Stimulated activated CD4-positive, alpha-beta T cell treated with anti-CD3 and anti-CD28 coated beads, Interleukin-15, amount 100 ng/mL, for 48 hours (primary cell): ENCODE results near the gene MRPL38.

Experiments used
- DNase-seq, 2 donors: peaks; one replicate each; pipeline ENCODE4 v3.0.0-alpha.2; 2020; ENCODE audit warnings: low read depth in 2 of 2

MRPL38 gene

DNA sequence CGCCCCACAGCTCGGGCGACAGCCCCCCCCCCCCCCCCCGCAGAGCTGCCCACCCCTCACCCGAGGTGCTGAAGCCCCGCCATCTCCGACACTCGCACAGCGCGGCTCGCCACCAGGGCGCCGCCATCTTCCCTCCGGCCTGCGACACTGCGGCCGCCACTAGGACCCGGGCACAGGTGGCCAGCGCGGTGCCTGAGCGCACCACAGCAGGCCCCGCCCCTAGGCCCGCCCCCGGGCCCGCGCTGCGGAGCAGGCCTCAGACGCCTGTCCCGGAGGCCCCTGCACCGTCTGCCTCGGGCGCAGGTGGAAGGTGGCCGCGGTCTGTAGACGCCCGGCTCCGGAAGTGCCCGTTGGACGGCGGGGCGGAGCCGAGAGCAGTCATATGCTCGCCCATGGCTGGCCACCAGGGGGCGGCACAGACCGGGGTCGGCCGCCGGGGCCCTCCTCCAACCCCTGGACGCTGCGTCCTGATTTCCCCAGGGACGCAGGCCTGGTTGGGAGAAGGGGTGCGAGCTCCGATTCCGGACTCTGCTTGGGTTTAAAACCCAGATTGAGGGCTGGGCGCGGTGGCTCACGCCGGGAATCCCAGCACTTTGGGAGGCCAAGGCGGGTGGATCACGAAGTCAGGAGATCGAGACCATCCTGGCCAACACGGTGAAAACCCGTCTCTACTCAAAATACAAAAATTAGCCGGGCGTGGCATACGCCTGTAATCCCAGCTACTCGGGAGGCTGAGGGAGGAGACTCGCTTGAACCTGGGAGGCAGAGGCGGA is at the start of gene MRPL38:
TSS of gene MRPL38 (minus strand) at position 136 of the 773 bp plus-strand sequence. CDS start at position 127, 9 bp downstream.
- DNase-seq: peak; percentile 90 to 91

DNA sequence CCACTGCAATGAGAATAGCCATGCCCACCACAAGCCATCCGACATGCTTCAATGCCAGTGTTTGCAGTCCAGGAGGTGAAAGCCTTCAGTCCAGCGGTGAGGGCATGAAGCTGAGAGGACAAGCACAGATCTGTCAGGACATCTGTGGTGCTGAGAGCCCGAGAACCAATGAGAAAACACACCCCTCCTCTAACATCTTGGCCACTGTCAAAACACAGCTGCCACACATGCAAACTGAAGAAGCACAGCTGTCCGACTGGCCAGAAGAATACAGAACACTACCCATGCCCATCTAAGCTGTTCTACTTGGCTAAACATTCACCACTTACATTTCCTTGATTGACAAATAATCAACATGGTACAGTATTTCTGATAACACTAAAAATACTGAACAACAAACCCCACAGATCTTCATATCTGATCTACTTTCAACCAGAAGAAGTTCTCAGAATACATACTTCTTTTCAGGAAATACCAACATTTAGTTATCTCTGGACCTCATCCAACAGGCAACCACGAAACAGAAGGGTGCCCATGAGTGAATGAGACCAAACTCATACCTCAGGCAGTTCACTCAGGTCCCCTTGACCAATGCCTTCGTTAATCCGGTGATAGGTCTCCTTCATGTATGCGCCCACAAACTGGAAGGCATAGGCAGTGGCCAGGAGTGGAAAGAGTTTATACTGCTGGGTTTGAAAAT is 46.3 kb upstream of the MRPL38 start:
- no peak for DNase-seq

DNA sequence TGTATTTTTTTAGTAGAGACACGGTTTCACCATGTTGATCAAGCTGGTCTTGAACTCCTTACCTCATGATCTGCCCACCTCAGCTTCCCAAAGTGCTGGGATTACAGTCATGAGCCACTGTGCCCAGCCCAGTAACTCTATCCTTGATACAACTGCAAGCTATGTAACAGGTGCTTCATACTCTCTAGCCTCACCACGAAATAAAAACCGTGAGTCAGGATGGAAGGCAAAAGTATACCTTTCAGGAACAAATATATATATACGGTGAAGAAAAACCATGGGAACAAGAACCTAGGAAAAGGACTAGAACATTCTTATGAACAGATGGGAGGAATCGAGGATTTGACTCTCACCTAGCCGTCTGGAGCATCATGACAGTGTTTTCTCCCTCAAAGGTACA is 45.7 kb upstream of the MRPL38 start:
- no peak for DNase-seq

DNA sequence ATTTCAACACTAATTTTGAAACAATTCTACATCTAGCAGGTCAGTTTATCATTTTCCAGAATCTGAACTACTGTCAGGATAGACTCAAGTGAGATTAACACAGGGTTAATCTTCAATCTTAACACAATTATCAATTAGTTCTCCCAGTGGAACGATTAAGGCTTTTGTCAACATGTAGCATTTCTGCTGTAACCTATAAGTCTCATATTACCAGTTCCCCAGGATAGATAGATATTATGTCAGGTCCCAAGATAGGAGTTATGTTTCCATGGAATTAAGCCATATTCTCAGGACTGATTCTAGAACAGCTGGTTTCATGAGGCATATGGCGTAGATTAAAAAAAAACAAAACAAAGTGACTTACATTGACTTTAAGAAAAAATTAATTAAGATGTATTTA is 40.5 kb upstream of the MRPL38 start:
- no peak for DNase-seq

DNA sequence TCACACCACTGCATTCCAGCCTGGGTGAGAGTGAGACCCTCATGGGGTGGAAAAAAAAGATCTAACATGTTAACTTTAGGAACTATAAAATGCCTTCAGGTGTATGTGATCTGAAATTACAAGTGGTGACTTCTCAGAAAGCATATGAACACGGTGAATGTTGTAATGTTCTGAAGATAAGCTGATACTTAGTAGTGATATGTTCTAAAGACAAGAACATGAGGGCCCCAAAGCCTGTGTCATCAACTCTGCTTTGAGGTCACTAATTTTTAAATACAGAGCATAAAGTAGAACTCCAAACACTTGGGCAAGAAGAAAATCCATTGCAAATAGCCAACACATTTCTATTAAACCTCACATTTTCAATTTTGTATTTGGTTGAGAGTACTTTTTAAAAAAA is 38.8 kb upstream of the MRPL38 start:
- no peak for DNase-seq

DNA sequence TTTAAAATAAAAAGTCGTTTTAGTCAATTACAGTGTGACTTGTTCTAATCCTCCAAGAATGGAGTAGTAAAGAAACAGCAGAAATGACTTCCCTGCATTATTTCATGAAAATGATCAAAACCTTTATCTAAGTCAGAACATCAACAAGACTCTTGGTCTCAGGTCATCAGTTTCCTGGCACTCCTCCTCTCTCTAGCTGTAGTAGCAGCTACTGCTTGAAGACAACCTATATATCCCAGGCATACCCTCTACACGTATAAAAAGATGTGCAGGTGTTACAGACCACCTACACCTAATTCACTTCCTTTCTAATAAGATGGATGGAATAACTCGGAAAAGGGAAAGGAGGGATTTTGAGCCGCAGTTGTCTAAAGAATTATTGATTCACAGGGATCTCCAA is 37.8 kb upstream of the MRPL38 start:
- no peak for DNase-seq

DNA sequence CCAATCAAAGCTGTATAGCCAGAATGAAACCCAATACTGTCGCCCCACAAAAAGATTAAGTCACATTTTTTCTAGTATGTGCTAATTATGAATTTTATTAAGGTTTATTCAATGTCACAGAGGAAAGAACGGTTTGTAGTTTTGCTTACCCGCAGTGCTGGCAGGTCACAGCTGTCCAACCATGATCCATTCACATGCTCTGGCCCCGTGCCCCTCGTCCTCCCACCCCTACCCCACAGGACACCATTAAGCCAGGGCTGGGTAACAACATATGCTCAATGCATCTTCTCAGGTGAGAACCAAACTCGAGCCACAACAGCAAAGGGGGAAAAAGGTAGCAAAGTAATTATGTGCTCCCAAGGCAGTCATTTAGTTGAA is 36.7 kb upstream of the MRPL38 start:
- DNase-seq: no peak

DNA sequence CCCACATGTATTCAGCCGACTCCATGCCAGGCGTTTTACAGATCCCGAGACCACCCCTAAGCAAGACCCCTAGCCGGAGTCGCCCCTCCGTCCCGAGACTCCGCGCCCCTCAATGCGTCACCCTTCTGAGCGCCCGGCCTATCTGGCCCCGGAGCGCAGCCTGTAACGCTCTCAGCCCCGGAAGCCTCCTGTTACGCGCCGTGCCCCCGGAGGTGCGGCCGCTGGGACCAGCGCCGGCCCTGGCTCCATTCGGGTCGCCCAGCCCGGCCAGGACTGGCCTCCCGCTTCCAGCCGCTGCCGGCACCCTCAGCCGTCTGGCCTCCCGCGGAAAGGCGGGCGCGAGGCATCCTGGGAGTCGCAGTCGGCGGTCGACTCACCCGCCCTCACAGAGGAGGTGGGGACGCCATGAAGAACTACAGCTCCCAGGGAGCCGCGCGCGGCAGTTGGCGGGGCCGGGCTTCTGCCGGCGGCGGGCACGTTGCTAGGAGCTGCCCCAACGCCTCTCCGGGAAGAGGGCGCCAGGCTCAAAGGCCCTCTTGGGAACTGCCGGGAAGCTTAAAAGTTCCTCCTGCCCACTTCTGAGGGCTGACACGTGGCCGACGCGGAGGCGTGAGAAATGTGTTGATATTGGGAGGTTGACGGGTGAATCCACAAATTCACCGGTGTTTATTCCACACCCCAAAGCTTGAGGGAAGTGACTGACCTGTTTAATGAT is 36.2 kb upstream of the MRPL38 start, which contains the start of gene FBF1:
TSS of gene FBF1 (minus strand) at position 316 of the 715 bp plus-strand sequence. CDS start 2,893 bp downstream, outside the sequence.
- peak; percentile 81 to 87 for DNase-seq

DNA sequence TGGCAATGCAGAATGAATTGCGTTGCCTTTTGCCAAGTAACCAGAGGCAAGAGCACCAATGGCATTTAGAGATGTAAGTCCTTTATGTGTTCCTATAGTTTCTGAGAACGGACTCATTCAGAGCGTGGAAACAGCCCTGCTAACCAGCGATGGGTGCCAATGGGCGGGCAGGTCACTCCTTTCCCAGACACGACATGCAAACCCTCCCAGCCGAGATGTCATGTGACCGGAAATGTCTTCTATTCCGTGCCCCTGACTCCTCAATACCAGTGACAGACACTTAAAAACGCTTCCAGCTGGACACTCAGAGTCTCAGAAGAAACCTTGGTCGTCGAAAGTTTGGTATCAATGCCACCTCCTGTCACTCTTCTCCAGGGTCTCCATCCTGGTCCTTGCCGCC is 33.0 kb upstream of the MRPL38 start:
- no peak for DNase-seq

DNA sequence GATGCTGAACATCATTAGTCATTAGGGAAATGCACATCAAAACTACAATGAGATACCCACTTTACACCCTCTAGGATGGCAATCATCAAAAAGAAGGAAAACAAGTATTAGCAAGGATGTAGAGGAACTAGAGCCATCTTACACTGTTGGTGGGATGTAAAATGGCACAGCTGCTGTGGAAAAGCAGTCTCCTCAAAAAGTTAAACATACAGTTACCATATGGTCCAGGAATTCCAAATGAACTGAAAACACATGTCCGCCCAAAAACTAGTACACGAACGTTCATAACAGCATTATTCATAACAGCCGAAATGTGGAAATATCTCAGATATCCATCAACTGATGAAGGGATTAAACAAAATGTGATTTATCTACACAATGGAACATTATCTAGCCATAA is 29.1 kb upstream of the MRPL38 start:
- no peak for DNase-seq

DNA sequence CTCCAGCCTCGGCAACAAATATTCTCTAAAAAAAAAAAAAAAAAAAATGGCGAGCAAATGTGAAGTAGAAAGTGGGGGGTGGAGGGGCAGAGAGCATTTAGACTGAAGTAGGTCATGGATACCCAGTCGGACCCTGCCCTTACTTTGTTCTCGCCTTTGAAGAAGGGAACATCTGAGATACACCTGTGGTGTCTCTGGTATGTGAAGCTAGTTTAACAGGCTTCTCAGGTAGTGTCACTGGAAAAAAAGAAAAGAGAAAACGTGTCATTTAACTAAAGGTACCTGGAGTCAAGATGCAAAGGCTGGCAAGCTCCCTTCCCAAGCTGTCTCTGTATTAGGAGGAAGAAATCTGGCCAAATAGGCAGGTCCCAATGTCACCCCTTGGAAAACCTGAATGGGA is 28.2 kb upstream of the MRPL38 start:
- DNase-seq: no peak

DNA sequence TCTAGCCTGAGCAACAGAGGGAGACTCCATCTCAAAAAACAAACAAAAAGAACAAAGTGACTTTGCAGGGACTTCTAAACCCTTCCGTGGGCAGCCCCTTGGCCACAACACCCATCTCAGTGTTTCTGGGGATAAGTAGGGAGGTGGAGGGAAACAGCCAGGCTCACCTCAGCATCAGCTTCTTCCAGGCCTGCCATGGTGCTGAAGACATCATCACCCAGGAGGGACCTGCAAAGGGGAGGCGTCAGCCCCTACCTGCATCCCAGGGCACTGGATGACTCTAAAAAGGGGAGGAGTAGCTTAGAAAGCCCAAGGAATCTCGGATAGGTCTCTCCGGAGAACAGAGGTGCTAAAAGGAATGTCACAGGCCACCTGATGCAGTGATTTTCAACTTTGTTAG is 26.4 kb upstream of the MRPL38 start:
- DNase-seq: no peak

DNA sequence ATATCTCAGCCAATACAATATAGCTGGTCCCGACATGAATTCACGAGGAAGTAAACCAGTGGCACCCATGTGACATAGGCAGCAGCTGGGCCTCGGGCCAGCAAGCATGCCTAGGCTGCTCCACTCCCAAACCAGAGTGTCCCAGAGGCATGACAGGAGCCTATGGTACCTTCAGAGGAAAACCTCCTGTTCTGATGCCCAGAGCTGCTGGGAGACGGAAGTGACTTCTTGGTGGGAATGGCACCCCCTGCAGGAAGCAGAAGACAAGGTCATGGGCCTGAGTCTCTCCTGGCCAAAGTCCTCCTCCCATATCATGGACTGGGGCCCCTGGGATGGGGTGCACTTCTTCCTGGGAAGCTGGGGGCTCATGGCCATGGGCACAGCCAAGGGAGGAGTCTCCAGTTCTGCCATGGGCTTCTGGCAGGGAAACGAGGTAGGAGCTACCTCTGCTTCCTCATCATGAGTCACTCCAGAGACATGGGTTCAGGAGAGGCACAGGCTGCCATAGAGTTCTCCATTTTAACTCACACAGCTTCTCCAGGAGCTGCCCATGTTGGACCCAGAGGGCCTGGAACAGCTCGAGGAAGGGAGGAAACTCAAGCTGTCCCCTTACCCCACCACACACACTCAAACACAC is 22.7 kb upstream of the MRPL38 start:
- DNase-seq: peak in 1 of 2 donors; percentile 6

DNA sequence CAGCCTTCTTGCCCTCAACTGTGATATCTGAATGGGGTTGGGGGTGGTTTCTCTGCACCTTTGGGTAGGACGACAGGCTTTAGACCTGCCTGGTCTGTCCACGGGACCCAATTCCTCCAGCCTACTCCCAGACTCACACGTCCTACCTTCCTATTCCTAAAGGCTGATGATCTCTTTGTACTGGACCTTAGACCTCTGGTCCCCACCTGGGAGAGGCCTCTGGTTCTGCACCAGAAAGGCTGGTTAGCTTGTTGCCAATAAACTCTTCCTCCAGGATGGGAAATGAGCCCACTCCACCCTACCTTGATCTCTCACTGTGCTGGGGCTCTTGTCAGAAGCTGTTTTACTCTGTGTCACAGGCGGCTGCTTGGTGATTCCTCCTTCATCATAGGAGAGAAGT is 21.8 kb upstream of the MRPL38 start:
- no peak for DNase-seq

DNA sequence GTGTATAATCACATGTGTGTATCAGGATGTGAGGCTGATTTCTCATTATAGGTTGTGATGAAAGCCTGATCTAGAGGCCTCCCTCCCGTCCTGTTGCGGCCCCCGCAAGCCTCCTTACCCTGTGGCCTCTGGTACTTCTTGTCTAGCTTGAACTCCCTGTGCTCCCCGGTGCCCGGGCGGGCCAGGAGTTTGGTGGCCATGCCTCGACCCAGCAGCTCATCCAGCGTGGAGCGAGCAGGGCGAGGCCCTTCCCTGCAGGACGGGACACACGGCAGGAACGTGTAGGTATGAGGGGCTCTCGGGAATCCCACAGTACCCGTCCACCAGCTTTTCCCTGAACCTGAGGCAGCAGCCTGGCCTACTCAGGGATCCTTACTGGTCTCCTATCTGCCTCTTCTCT is 21.2 kb upstream of the MRPL38 start:
- no peak for DNase-seq

DNA sequence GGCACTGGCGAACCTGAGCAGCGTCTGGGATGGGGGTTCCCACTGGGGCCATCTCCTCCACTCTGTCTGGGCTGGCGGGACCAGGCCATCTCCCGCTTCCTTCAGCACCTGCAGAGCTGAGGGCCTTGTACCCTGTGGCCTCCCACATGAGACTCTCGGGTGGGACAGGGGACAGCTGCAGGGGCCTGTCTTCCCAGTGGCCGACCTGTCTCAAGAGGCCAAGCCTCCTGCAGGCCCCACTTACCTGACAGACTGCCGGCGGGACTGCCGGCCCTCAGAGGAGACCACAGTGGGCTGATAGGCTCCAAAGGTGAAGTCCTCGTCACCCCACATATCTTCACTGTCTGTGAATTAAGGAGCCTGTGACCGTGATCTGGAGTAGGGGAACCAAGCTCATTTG is 20.4 kb upstream of the MRPL38 start:
- no peak for DNase-seq

DNA sequence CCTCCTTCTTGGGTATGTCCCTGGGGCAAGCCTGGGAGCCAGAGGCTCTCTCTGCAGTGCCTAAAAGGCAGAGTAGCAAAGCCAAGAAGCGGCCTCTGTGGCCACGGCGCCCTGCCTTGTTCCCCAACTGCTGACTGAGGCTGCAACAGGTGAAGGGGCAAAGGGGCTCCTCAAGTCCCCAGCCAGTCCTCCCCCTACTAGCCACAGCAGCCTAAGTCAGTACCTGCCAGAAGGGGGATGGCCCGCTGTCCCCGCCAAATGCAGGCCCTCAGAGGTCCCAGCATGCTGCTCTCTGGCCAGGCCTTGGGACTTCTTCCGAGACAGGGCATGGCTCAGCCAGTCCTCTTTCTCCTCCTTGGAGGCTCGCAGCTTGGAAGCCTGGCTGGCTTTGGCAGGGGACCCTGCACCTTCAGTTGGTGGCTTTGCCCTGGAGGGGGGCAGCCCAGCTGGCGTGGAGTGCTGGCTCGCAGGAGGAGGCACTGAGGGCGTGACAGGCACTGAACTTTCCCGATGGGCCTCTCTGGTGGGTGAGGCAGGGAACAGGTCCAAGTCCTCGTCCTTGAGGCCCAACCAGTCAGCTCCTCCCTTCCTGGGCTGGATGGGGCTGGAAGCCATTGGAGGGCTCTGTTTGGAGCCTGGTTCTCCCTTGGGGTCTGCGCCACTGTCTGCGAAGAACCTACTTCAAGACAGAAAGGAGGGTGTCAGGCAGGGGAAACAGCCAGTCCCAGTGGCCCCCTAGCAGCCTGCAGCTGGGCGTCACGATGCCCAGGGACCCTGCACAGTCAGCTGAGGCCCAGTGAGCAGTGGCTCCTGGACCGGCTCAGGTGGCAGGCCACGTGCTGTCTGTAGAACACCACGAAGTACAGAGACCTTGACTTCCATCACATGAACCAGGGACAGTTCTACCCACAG is 18.5 kb upstream of the MRPL38 start:
- DNase-seq: no peak

DNA sequence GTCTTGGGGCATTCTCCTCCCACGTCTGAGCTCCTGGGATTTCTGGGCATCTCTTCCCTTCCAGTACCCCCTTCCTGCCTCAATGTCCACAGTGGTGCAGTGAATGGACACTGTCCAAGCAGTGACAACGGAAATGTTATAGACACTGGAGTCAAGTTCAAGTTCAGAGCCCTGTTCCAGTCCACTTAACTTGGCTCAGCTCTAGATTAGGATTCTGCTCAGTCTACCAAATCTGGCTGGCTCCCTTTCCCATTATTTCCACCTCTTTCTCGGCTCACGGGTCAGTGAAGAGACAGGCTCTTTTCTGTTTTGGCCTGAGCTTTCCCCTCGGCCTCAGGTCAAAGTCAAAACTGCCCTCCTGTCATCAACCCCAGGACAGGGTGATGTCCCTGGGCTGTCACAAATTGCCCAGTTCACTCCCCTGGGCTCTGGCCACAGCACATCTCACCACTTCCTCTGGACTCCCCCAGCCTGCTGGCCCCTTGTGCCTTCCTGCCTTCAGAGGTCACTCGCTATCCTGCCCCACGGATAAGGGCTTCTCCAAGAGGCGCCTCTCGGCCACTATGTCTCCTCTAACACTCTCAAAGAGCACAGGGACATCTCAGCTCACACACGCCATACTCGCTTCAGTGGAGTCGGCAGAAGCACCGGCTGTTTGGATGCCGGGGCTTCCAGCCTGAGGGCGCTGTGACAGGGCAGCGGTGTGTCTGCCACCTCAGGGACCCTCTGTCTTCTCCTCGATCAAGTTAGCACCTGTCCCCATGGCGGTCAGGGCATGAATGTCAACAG is 17.7 kb upstream of the MRPL38 start:
- DNase-seq: no peak

DNA sequence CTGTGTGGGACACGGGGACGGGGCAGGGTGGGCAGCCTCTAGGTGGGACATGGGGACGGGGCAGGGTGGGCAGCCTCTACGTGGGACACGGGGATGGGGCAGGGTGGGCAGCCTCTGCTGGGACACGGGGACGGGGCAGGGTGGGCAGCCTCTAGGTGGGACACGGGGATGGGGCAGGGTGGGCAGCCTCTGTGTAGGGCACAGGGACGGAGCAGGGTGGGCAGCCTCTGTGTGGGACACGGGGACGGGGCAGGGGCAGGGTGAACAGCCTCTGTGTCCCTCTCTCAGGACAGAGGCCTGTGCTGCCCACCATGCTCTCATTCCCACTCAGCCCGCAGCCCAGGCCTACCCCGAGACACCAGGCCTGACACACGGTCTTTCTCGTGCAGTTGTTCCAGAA is 16.9 kb upstream of the MRPL38 start:
- no peak for DNase-seq

DNA sequence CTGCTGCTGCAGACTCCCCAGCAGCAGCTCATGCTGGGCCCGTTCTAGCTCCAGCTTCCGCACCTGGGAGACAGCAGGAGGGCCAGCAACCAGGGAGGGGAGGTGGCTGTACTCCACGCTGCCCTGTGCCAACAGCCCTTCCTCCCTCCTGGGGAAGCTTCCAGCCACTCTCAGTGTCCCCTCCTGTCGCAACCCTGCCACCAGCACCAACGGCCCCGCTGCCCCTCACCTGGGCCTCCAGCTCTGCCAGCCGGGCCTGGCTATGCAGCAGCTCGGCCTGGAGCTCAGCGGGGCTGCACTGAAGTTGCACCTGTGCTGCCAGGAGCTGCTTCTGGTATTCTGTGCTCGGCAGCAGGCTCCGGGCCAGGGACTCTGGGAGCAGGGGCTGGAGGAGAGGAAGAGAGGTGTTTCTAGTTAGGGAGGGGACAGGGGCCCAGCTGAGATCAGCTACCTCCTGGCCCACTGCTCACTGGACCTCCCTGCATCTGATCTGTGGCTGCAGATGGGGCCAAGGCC is 15.4 kb upstream of the MRPL38 start:
- no peak for DNase-seq
